Stimulated activated naive CD8-positive, alpha-beta T cell treated with anti-CD3 and anti-CD28 coated beads, Interleukin-15, amount 100 ng/mL, for 72 hours (primary cell): ENCODE results near the gene C10orf90.

Source experiments
- ATAC-seq: fragments of 150-1000 bp; cut with Tn5 transposase; 2 replicates; pipeline ENCODE4 v1.10.0; 2021; ENCODE audit warnings: mild to moderate bottlenecking, moderate library complexity
- DNase-seq, 2 donors: peaks; one replicate each; pipeline ENCODE4 v3.0.0; 2021 to 2022
- H3K27ac Mint-ChIP-seq, 2 donors: one replicate each; pipeline ENCODE4 v1.8.0; 2022; ENCODE audit warnings: mild to moderate bottlenecking in 2 of 2, mixed read lengths in 2 of 2, moderate library complexity in 2 of 2
- H3K27me3 Mint-ChIP-seq: one replicate; pipeline ENCODE4 v1.8.0; 2022; ENCODE audit warnings: mixed read lengths
- H3K4me1 Mint-ChIP-seq: one replicate; pipeline ENCODE4 v1.8.0; 2022; ENCODE audit warnings: mild to moderate bottlenecking, mixed read lengths
- H3K4me3 Mint-ChIP-seq, 2 donors: one replicate each; pipeline ENCODE4 v1.8.0; 2022; ENCODE audit warnings: mild to moderate bottlenecking in 2 of 2, mixed read lengths in 2 of 2, moderate library complexity in 1 of 2
- H3K9me3 Mint-ChIP-seq, 2 donors: one replicate each; pipeline ENCODE4 v1.8.0; 2022; ENCODE audit warnings: mixed read lengths in 2 of 2

The C10orf90 gene

GRCh38 chr10:126417220-126417825 is 253.2 kb downstream of the C10orf90 start:
- no peak for DNase-seq
- no peaks in the 10 kb centered on the region for H3K27me3 Mint-ChIP-seq
- peaks cover 9 to 21% of the 10 kb centered on the region in 2 donors for H3K9me3 Mint-ChIP-seq
- no peak for ATAC-seq
- H3K27ac Mint-ChIP-seq = no peak overlapping the region
- no peaks in the 10 kb centered on the region for H3K4me1 Mint-ChIP-seq
- H3K4me3 Mint-ChIP-seq = no peak overlapping the region

GRCh38 chr10:126409821-126410220 is 260.7 kb downstream of the C10orf90 start:
- ATAC-seq = no peak
- H3K27me3 Mint-ChIP-seq = peaks cover 14% of the 10 kb centered on the region
- H3K4me3 Mint-ChIP-seq = no peak overlapping the region
- no peak for DNase-seq
- H3K27ac Mint-ChIP-seq = no peak overlapping the region
- H3K9me3 Mint-ChIP-seq = no peaks in the 10 kb centered on the region
- H3K4me1 Mint-ChIP-seq = no peaks in the 10 kb centered on the region

GRCh38 chr10:126408953-126409641 is 261.4 kb downstream of the C10orf90 start:
- no peak for ATAC-seq
- Mint-ChIP-seq H3K4me1 (no peaks in the 10 kb centered on the region), H3K4me3 (no peak overlapping the region), H3K27ac (no peak overlapping the region), H3K9me3 (no peaks in the 10 kb centered on the region), H3K27me3 (peaks cover 14% of the 10 kb centered on the region)
- DNase-seq = no peak

GRCh38 chr10:126407831-126408230 is 262.7 kb downstream of the C10orf90 start:
- Mint-ChIP-seq H3K27me3 (peaks cover 14% of the 10 kb centered on the region), H3K9me3 (no peaks in the 10 kb centered on the region), H3K4me1 (no peaks in the 10 kb centered on the region), H3K27ac (no peak overlapping the region), H3K4me3 (no peak overlapping the region)
- ATAC-seq = no peak
- no peak for DNase-seq

GRCh38 chr10:126405239-126405775 is 265.2 kb downstream of the C10orf90 start:
- H3K27ac Mint-ChIP-seq = peak overlapping the region; percentile 25 to 77
- DNase-seq = no peak
- peaks cover 14% of the 10 kb centered on the region for H3K27me3 Mint-ChIP-seq
- no peaks in the 10 kb centered on the region for H3K4me1 Mint-ChIP-seq
- ATAC-seq = no peak
- H3K9me3 Mint-ChIP-seq = no peaks in the 10 kb centered on the region
- H3K4me3 Mint-ChIP-seq = no peak overlapping the region

- no peak for ATAC-seq
- H3K27ac Mint-ChIP-seq = no peak overlapping the region
- no peaks in the 10 kb centered on the region for H3K9me3 Mint-ChIP-seq
- DNase-seq = no peak
- no peak overlapping the region for H3K4me3 Mint-ChIP-seq
- H3K27me3 Mint-ChIP-seq = no peaks in the 10 kb centered on the region
- H3K4me1 Mint-ChIP-seq = no peaks in the 10 kb centered on the region
These were observed 267.5 kb downstream of the C10orf90 start for GRCh38 chr10:126402721-126403695.

- Mint-ChIP-seq H3K4me1 (no peaks in the 10 kb centered on the region), H3K9me3 (peaks cover 6 to 7% of the 10 kb centered on the region in 2 donors), H3K4me3 (no peak overlapping the region), H3K27me3 (peaks cover 8% of the 10 kb centered on the region), H3K27ac (no peak overlapping the region)
- ATAC-seq (no peak), DNase-seq (no peak)
These were observed 269.9 kb downstream of the C10orf90 start for GRCh38 chr10:126400641-126401040.

GRCh38 chr10:126398924-126399323 is 271.6 kb downstream of the C10orf90 start:
- Mint-ChIP-seq H3K9me3 (peaks cover 10 to 20% of the 10 kb centered on the region in 2 donors), H3K4me3 (no peak overlapping the region), H3K27me3 (peaks cover 8% of the 10 kb centered on the region), H3K4me1 (no peaks in the 10 kb centered on the region), H3K27ac (no peak overlapping the region)
- ATAC-seq (no peak), DNase-seq (no peak)

GRCh38 chr10:126398383-126398743 is 272.1 kb downstream of the C10orf90 start:
- Mint-ChIP-seq H3K4me3 (no peak overlapping the region), H3K9me3 (peaks cover 10 to 20% of the 10 kb centered on the region in 2 donors), H3K27me3 (peaks cover 8% of the 10 kb centered on the region), H3K27ac (no peak overlapping the region), H3K4me1 (no peaks in the 10 kb centered on the region)
- ATAC-seq (no peak), DNase-seq (no peak)

- ATAC-seq (no peak), DNase-seq (no peak)
These were observed 272.7 kb downstream of the C10orf90 start for GRCh38 chr10:126397640-126398382.

GRCh38 chr10:126397156-126397555 is 273.3 kb downstream of the C10orf90 start:
- Mint-ChIP-seq H3K4me1 (no peaks in the 10 kb centered on the region), H3K4me3 (no peak overlapping the region), H3K27ac (no peak overlapping the region), H3K9me3 (peaks cover 10 to 20% of the 10 kb centered on the region in 2 donors), H3K27me3 (peaks cover 8% of the 10 kb centered on the region)
- no peak for DNase-seq
- no peak for ATAC-seq

More at GRCh38 chr10:126397640-126398382, 272.7 kb downstream of the C10orf90 start:
- peaks cover 10 to 20% of the 10 kb centered on the region in 2 donors for H3K9me3 Mint-ChIP-seq
- no peaks in the 10 kb centered on the region for H3K4me1 Mint-ChIP-seq
- H3K27me3 Mint-ChIP-seq = peaks cover 8% of the 10 kb centered on the region
- no peak overlapping the region for H3K27ac Mint-ChIP-seq
- H3K4me3 Mint-ChIP-seq = no peak overlapping the region

- peaks cover 20% of the 10 kb centered on the region for H3K27me3 Mint-ChIP-seq
- H3K4me3 Mint-ChIP-seq = no peak overlapping the region
- peaks cover 14 to 20% of the 10 kb centered on the region in 2 donors for H3K9me3 Mint-ChIP-seq
- no peak overlapping the region for H3K27ac Mint-ChIP-seq
- ATAC-seq (no peak), DNase-seq (no peak)
- H3K4me1 Mint-ChIP-seq = no peaks in the 10 kb centered on the region
These were observed 275.5 kb downstream of the C10orf90 start for GRCh38 chr10:126394948-126395347.

GRCh38 chr10:126393076-126393475 is 277.4 kb downstream of the C10orf90 start:
- Mint-ChIP-seq H3K4me3 (no peak overlapping the region), H3K9me3 (peaks cover 14 to 20% of the 10 kb centered on the region in 2 donors), H3K27me3 (peaks cover 32% of the 10 kb centered on the region), H3K27ac (no peak overlapping the region), H3K4me1 (no peaks in the 10 kb centered on the region)
- ATAC-seq = no peak
- no peak for DNase-seq

GRCh38 chr10:126392469-126392868 is 278.0 kb downstream of the C10orf90 start:
- Mint-ChIP-seq H3K27me3 (peaks cover 35% of the 10 kb centered on the region), H3K9me3 (peaks cover 14 to 21% of the 10 kb centered on the region in 2 donors), H3K27ac (no peak overlapping the region), H3K4me1 (peaks cover 1% of the 10 kb centered on the region), H3K4me3 (peak overlapping the region in 1 of 2 donors; percentile 21)
- DNase-seq (no peak), ATAC-seq (no peak)

- H3K27me3 Mint-ChIP-seq = peaks cover 39% of the 10 kb centered on the region
- H3K27ac Mint-ChIP-seq = no peak overlapping the region
- peaks cover 5% of the 10 kb centered on the region for H3K4me1 Mint-ChIP-seq
- no peak for DNase-seq
- H3K4me3 Mint-ChIP-seq = no peak overlapping the region
- no peak for ATAC-seq
- H3K9me3 Mint-ChIP-seq = peaks cover 14 to 25% of the 10 kb centered on the region in 2 donors
These were observed 278.4 kb downstream of the C10orf90 start for GRCh38 chr10:126392068-126392467.
